NCI-H82 treated with DMSO at 0.1 percent for 48 hours (cell line): Measurements from ENCODE around the gene POLA1.
A peak's percentile ranks its signal among the peaks of the same experiment; 100 is the strongest.
"Not testable (repeated sequence)": the region's sequence is repeated elsewhere in the genome, so short reads cannot be mapped to it uniquely, and the experiment has no call there.

ENCODE experiments used
- DNase-seq: peaks from one replicate; lab custom pipeline; 2025; ENCODE audit not compliant: unreplicated experiment; lab: John Stamatoyannopoulos, UW

The POLA1 gene, protein sequence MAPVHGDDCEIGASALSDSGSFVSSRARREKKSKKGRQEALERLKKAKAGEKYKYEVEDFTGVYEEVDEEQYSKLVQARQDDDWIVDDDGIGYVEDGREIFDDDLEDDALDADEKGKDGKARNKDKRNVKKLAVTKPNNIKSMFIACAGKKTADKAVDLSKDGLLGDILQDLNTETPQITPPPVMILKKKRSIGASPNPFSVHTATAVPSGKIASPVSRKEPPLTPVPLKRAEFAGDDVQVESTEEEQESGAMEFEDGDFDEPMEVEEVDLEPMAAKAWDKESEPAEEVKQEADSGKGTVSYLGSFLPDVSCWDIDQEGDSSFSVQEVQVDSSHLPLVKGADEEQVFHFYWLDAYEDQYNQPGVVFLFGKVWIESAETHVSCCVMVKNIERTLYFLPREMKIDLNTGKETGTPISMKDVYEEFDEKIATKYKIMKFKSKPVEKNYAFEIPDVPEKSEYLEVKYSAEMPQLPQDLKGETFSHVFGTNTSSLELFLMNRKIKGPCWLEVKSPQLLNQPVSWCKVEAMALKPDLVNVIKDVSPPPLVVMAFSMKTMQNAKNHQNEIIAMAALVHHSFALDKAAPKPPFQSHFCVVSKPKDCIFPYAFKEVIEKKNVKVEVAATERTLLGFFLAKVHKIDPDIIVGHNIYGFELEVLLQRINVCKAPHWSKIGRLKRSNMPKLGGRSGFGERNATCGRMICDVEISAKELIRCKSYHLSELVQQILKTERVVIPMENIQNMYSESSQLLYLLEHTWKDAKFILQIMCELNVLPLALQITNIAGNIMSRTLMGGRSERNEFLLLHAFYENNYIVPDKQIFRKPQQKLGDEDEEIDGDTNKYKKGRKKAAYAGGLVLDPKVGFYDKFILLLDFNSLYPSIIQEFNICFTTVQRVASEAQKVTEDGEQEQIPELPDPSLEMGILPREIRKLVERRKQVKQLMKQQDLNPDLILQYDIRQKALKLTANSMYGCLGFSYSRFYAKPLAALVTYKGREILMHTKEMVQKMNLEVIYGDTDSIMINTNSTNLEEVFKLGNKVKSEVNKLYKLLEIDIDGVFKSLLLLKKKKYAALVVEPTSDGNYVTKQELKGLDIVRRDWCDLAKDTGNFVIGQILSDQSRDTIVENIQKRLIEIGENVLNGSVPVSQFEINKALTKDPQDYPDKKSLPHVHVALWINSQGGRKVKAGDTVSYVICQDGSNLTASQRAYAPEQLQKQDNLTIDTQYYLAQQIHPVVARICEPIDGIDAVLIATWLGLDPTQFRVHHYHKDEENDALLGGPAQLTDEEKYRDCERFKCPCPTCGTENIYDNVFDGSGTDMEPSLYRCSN (N-terminal part only)

DNA sequence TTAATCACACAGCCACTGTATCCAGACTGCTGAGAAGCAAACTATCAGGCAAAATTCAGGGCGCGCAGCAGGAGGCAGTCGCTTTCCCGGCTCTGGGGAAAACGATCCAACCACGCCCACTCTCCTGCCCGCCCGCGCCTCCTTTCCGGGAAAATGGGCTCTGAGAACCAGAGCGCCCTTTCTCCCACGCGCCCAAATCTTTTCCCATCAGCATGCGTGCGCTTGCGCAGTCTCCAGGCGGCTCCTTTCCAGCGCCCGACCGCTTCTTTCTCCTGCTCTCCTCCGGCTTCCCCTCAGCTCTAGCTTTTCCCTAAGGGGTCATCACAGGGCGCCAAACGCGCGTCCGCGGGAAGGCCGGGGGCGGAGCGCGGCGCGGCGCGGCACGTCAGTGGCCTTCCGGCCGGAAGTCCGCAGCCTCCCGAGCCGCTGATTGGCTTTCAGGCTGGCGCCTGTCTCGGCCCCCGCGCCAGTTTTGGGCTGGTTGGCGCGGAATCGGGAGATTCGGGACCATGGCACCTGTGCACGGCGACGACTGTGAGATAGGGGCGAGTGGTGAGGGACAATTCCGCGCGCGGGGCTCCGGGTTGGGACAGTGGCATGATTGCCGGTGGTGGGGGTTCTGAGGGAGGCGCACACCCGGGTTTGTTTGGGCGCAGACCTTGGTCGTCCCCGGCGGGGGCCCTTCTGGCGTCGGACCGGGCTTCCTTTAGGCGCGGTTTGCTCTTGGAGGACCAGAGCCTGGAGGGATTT, at the start of gene POLA1:
Gene POLA1 (plus strand): TSS at position 466 of the 750 bp plus-strand sequence. CDS start 44 bp downstream, at position 510.
- DNase-seq: peak; percentile 97

- no peak for DNase-seq
These were observed 47.7 kb upstream of the POLA1 start for GRCh38 chrX:24646006-24646405.

DNA sequence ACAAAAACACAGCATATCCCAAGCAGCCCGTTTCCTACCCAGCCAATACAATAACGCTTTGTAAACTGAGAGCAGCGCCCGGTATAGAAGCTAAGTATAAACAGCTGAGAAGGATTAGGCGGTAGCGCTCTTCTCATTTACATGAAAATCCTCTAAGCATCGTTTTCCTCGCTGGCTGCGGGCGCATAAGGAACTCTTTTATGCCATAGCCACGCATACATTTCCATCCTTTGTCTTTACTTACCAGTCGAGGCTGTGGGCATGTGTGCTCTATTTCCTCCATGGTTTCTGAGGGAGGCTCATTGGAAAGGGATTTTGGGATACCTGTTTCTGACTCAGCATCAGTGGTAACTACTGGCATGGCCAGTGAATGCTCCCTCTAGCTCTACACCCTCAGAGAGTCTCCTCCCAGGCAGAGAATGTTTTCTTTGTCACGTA, 47.0 kb upstream of the POLA1 start:
- DNase-seq: peak; percentile 45

DNA sequence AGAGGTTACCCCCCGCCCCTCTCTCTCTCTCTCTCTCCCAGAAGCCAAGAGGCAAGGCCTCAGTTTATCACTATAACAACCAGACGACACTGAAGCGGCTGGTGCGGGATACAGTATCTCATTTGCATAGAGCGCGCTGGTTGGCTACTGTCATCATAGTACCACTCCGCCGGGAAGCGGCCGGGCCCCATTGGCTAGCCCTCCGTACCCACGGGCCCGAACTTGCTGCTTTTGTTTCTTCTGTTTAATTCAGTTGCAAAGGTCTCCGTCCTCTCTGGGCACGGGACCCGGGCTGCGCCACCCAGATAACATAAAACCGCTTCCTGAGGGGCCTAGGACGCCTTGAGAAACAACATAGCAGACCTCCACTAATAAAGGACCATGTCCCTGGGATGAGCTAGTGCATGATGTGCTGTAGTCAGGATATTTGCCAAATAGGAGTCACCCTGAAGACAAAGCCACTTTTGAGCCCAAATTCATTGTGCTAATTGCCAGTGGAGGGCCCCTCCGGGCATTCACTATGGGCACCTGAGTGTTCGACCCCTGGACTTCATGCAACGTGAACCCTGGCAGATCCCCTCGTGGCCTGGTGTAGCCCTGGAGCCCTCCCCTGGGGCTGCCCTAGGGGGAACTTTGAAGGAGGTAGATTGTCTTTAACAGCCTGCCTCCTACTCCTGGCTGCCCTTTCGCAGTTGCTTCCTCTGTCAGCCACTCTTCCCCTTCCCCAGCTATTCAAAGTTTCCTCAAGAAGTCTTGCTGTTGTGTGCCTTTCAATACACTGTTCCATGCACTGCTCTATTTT, 46.3 kb upstream of the POLA1 start, which contains the start of gene PCYT1B:
Gene PCYT1B (minus strand): TSS at position 91 of the 802 bp plus-strand sequence. CDS start 242 bp downstream, outside the sequence.
- peak; percentile 65 for DNase-seq

GRCh38 chrX:24648495-24648894, 45.2 kb upstream of the POLA1 start:
- DNase-seq: no peak

DNA sequence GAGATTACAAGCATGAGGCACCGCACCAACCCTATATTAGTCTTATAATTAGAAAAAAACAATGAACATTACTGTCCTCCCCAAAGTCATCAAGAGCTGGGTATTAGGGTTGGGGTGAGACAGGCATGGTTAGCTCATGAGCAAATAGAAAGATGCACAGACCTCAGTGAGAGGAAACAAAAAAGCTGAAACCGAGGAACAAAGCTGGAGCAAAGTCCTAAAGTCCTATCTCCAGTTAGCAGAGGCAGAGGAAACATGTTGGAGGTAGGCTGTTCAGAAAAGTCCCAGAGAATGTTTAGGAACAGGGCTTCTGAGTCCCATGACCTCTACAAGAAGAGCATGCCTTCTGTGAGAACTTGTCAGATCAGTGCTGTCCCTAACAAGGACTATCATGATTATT, 41.9 kb upstream of the POLA1 start:
- DNase-seq: no peak

DNA sequence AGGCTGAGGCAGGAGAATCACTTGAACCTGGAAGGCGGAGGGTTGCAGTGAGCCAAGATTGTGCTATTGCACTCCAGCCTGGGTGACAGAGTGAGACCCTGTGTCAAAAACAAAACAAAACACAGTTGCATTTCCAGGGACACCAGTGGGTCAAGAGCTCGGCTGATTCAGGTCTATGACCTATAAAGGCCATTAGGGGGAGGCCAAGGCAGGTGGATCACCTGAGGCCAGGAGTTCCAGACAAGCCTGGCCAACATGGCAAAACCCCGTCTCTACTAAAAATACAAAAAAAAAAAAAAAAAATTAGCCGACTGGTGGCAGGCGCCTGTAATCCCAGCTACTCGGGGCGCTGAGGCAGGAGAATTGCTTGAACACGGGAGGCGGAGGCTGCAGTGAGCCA, 38.0 kb upstream of the POLA1 start:
- not testable (repeated sequence) for DNase-seq

GRCh38 chrX:24657671-24658386, 35.9 kb upstream of the POLA1 start:
- DNase-seq: peak; percentile 21

GRCh38 chrX:24658421-24658820, 35.3 kb upstream of the POLA1 start:
- peak; percentile 86 for DNase-seq

DNA sequence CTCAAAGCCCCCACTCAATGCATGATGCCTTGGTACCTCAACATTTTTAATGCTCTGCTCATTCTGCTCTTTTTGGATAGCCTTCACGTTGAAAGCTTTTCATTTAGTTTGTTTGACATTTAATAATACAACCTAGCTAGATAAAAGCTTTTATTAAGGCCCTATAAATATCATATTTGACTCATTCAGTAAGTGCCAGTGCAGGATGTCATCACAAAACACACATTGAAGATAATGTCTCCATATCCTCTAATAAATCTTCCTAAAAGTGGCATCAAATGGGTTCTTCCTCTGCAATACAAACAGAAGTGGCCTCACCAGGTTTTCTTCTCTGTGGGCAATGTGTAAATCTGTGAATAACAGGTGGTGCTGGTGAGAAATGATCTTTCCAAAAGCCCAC, 34.6 kb upstream of the POLA1 start:
- no peak for DNase-seq

GRCh38 chrX:24659646-24660045, 34.1 kb upstream of the POLA1 start:
- DNase-seq: peak; percentile 87

- DNase-seq: no peak
These were observed 32.4 kb upstream of the POLA1 start for GRCh38 chrX:24661292-24661691.

DNA sequence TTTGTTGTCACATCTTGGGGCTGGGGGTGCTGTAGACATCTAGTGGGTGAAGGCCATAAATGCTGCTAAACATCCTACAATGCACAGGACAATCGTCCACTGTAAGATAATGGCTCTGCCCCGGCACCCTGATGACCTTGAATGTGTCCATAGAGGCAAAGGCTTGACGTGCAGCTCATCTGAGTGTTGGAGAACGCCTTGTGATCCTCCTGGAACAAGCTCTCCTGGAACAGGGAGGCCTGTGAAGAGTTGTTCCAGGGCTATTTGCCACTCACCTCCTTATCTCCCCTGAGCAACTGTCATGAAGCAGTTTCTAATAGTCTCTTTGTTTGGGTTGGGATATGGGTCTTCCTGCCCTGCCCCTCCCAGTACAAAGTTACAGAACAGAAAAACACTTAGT, 31.4 kb upstream of the POLA1 start:
- no peak for DNase-seq

- DNase-seq: no peak
These were observed 25.6 kb upstream of the POLA1 start for GRCh38 chrX:24668111-24668510.

DNA sequence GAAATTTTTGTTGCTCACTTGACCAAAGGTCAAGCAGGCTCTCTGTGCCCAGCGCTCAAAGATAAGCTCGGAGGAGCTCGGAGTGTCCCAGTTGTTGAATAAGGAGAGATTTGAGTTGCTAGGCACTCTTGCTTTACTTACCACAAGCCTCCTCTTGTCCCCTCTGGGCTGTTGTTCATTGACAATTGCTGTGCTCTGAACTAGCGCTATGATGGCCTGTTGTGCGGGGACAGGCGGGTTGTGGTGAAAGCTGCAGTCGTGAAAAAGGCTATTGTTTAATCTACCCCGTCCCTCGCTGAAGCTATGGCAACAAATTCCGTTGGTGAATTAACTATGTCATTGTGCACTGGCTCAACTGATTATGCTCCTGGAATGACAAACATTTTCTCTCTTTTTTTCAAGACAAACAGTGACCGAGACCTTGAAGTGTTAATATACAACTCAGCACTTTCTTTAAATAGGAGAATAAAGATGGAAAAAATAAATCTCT, 21.0 kb upstream of the POLA1 start:
- DNase-seq: no peak

GRCh38 chrX:24673424-24673823, 20.3 kb upstream of the POLA1 start:
- DNase-seq: no peak

DNA sequence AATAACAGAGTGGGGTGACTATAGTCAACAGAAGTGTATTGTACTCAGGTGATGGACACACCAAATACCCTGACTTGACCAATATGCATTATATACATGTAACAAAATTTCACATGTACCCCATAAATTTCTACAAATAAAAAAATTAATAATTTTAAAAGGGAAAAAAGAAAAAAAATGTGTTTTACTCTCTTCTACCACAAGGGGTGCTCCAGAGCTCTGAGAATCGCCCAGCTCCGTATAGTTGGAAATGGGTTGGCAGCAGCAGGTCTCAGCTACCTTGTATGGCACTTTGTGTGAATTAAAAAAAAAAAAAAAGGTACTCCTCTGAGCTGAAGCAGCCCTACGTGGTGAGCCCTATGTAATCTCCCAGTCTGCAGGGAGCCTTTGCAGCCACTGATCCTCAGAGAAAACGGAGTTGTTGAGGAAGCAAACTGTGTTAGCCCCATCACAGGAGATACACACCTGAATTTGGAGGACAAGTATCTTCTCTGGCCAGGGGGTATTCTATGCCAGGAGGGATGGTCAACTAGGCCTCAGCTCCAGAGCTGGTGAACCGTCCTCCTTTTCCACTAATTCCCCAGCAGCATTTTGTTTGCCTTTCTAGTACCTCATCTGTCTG, 17.2 kb upstream of the POLA1 start:
- no peak for DNase-seq
